ENCODE measurements around the gene G3BP2.

The G3BP2 gene

GRCh38 chr4:75637176-75637575, 36.0 kb downstream of the G3BP2 start:
- no peak for DNase-seq
- Histone ChIP-seq H3K4me1 (no peaks in the 10 kb centered on the region), H3K4me3 (ENCODE audit: low read depth, low read length) (no peak overlapping the region), H3K36me3 (peaks cover 15% of the 10 kb centered on the region), H3K9me3 (no peaks in the 10 kb centered on the region), H3K27me3 (no peaks in the 10 kb centered on the region)
- TF ChIP-seq CTCF (IDR thresholded peaks at IDR 0.05; ENCODE audit: low read depth, low read length): no peak

- DNase-seq: no peak
- Histone ChIP-seq H3K4me3 (ENCODE audit: low read depth, low read length) (no peak overlapping the region), H3K9me3 (no peaks in the 10 kb centered on the region), H3K4me1 (no peaks in the 10 kb centered on the region), H3K27me3 (no peaks in the 10 kb centered on the region), H3K36me3 (peaks cover 4% of the 10 kb centered on the region)
- TF ChIP-seq CTCF (IDR thresholded peaks at IDR 0.05; ENCODE audit: low read depth, low read length): no peak
Observed at GRCh38 chr4:75634951-75635350, 38.3 kb downstream of the G3BP2 start.

GRCh38 chr4:75634281-75634680, 38.9 kb downstream of the G3BP2 start:
- TF ChIP-seq CTCF (IDR thresholded peaks at IDR 0.05; ENCODE audit: low read depth, low read length): no peak
- DNase-seq: no peak
- no peaks in the 10 kb centered on the region for H3K27me3 ChIP-seq
- H3K9me3 ChIP-seq: no peaks in the 10 kb centered on the region
- no peak overlapping the region for H3K4me3 ChIP-seq (ENCODE audit: low read depth, low read length)
- H3K36me3 ChIP-seq: no peaks in the 10 kb centered on the region
- no peaks in the 10 kb centered on the region for H3K4me1 ChIP-seq

GRCh38 chr4:75633846-75634245, 39.4 kb downstream of the G3BP2 start:
- no peaks in the 10 kb centered on the region for H3K27me3 ChIP-seq
- no peaks in the 10 kb centered on the region for H3K36me3 ChIP-seq
- TF ChIP-seq CTCF (IDR thresholded peaks at IDR 0.05; ENCODE audit: low read depth, low read length): no peak
- DNase-seq: no peak
- H3K4me1 ChIP-seq: no peaks in the 10 kb centered on the region
- H3K4me3 ChIP-seq (ENCODE audit: low read depth, low read length): no peak overlapping the region
- H3K9me3 ChIP-seq: no peaks in the 10 kb centered on the region

- no peak for TF ChIP-seq CTCF (IDR thresholded peaks at IDR 0.05; ENCODE audit: low read depth, low read length)
- peak overlapping the region; percentile 78 for H3K4me3 ChIP-seq (ENCODE audit: low read depth, low read length)
- H3K9me3 ChIP-seq: no peaks in the 10 kb centered on the region
- DNase-seq: no peak
- H3K27me3 ChIP-seq: no peaks in the 10 kb centered on the region
- no peaks in the 10 kb centered on the region for H3K36me3 ChIP-seq
- H3K4me1 ChIP-seq: no peaks in the 10 kb centered on the region
Observed at GRCh38 chr4:75630937-75631329, 42.3 kb downstream of the G3BP2 start.

- H3K4me3 ChIP-seq (ENCODE audit: low read depth, low read length): peak within 1 kb of the TSS; percentile 78
- no peak for TF ChIP-seq CTCF (IDR thresholded peaks at IDR 0.05; ENCODE audit: low read depth, low read length)
- H3K4me1 ChIP-seq: no peaks in the 10 kb centered on the region
- no peaks in the 10 kb centered on the region for H3K36me3 ChIP-seq
- no peaks in the 10 kb centered on the region for H3K27me3 ChIP-seq
- DNase-seq: peak; percentile 89
- H3K9me3 ChIP-seq: no peaks in the 10 kb centered on the region
Observed at GRCh38 chr4:75630174-75630936, 42.9 kb downstream of the G3BP2 start, which contains the start of gene CDKL2. Gene CDKL2 (minus strand): TSS chr4:75630528. CDS start chr4:75625988, 4,540 bp downstream.

Measured in BE2C (cell line).